GM21381 (cell line): ENCODE results near the gene ZMIZ1.

ENCODE experiments used
- ATAC-seq: cut with Tn5 transposase; IDR thresholded peaks from one replicate; pipeline ENCODE4 v1.9.1; 2021; ENCODE audit warnings: mild to moderate bottlenecking, moderate library complexity; ENCODE audit not compliant: unreplicated experiment

The ZMIZ1 gene

GRCh38 chr10:79224263-79224949 is 155.6 kb downstream of the ZMIZ1 start:
- ATAC-seq: no peak

- no peak for ATAC-seq
Measured at GRCh38 chr10:79224992-79225391, 156.2 kb downstream of the ZMIZ1 start.

GRCh38 chr10:79226391-79227245 is 157.9 kb downstream of the ZMIZ1 start:
- ATAC-seq: no peak

- no peak for ATAC-seq
Measured at GRCh38 chr10:79229071-79229541, 160.3 kb downstream of the ZMIZ1 start.

GRCh38 chr10:79229830-79230327 is 161.1 kb downstream of the ZMIZ1 start:
- no peak for ATAC-seq

GRCh38 chr10:79230328-79230830 is 161.6 kb downstream of the ZMIZ1 start:
- ATAC-seq: no peak

GRCh38 chr10:79230850-79231249 is 162.1 kb downstream of the ZMIZ1 start:
- ATAC-seq: no peak

GRCh38 chr10:79231908-79232307 is 163.1 kb downstream of the ZMIZ1 start:
- ATAC-seq: no peak

- no peak for ATAC-seq
Measured at GRCh38 chr10:79232864-79233263, 164.1 kb downstream of the ZMIZ1 start.

- no peak for ATAC-seq
Measured at GRCh38 chr10:79234391-79235315, 165.9 kb downstream of the ZMIZ1 start.

GRCh38 chr10:79235765-79236432 is 167.1 kb downstream of the ZMIZ1 start:
- ATAC-seq: no peak

- ATAC-seq: no peak
Measured at GRCh38 chr10:79236433-79236765, 167.6 kb downstream of the ZMIZ1 start.

GRCh38 chr10:79237454-79238157 is 168.8 kb downstream of the ZMIZ1 start:
- ATAC-seq: no peak

- no peak for ATAC-seq
Measured at GRCh38 chr10:79238158-79238520, 169.4 kb downstream of the ZMIZ1 start.

GRCh38 chr10:79238606-79239005 is 169.8 kb downstream of the ZMIZ1 start:
- no peak for ATAC-seq

GRCh38 chr10:79239275-79239779 is 170.6 kb downstream of the ZMIZ1 start:
- no peak for ATAC-seq

- no peak for ATAC-seq
Measured at GRCh38 chr10:79239924-79240581, 171.3 kb downstream of the ZMIZ1 start.

GRCh38 chr10:79241629-79241989 is 172.8 kb downstream of the ZMIZ1 start:
- ATAC-seq: no peak

GRCh38 chr10:79241990-79242619 is 173.3 kb downstream of the ZMIZ1 start:
- peak; percentile 25 for ATAC-seq
